ENCODE results near the gene SLC12A5.

Gene SLC12A5

GRCh38 chr20:46071573-46071972 lies 42.6 kb downstream of the SLC12A5 start:
- Histone ChIP-seq H3K4me3 (ENCODE audit: low read depth in 1 of 2, low read length in 2 of 2) (no peak overlapping the region), H3K27me3 (ENCODE audit: low read depth, low read length) (no peaks in the 10 kb centered on the region), H3K36me3 (ENCODE audit: control insufficient read depth in 1 of 2, insufficient read depth in 2 of 2, low read length in 2 of 2) (peaks cover 43 to 50% of the 10 kb centered on the region in 2 donors), H3K27ac (ENCODE audit: low read length) (no peak overlapping the region), H3K9me3 (ENCODE audit: control insufficient read depth in 1 of 2, low read length in 2 of 2) (no peaks in the 10 kb centered on the region), H3K4me1 (ENCODE audit: control insufficient read depth in 1 of 2, insufficient read depth in 2 of 2, low read length in 2 of 2) (no peaks in the 10 kb centered on the region)

DNA sequence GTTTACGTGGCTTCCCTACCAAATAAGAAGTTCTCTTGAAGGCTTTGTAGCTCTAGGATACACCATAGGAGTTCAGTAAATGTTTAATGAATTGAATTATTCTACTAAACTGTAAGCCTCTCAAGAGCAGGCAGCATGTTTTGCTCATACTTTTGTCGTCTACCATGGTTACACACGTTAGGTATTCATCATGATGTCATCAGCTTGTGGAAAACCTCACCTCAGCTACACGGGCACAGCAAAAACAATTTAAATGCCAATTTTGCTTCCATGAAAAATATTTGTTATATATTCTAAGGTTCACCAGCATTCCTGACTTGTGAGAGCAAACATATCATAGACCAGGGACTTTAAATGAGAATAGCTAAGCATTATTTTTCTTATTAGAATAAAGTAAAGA lies 44.0 kb downstream of the SLC12A5 start:
- no peak overlapping the region for H3K27ac ChIP-seq (ENCODE audit: low read length)
- no peaks in the 10 kb centered on the region for H3K9me3 ChIP-seq (ENCODE audit: control insufficient read depth in 1 of 2, low read length in 2 of 2)
- H3K4me1 ChIP-seq (ENCODE audit: control insufficient read depth in 1 of 2, insufficient read depth in 2 of 2, low read length in 2 of 2): no peaks in the 10 kb centered on the region
- H3K4me3 ChIP-seq (ENCODE audit: low read depth in 1 of 2, low read length in 2 of 2): no peak overlapping the region
- H3K27me3 ChIP-seq (ENCODE audit: low read depth, low read length): no peaks in the 10 kb centered on the region
- peaks cover 42% of the 10 kb centered on the region in 2 donors for H3K36me3 ChIP-seq (ENCODE audit: control insufficient read depth in 1 of 2, insufficient read depth in 2 of 2, low read length in 2 of 2)

- Histone ChIP-seq H3K4me1 (ENCODE audit: control insufficient read depth in 1 of 2, insufficient read depth in 2 of 2, low read length in 2 of 2) (no peaks in the 10 kb centered on the region), H3K27ac (ENCODE audit: low read length) (no peak overlapping the region), H3K36me3 (ENCODE audit: control insufficient read depth in 1 of 2, insufficient read depth in 2 of 2, low read length in 2 of 2) (peaks cover 42% of the 10 kb centered on the region in 2 donors), H3K9me3 (ENCODE audit: control insufficient read depth in 1 of 2, low read length in 2 of 2) (no peaks in the 10 kb centered on the region), H3K27me3 (ENCODE audit: low read depth, low read length) (no peaks in the 10 kb centered on the region), H3K4me3 (ENCODE audit: low read depth in 1 of 2, low read length in 2 of 2) (no peak overlapping the region)
Observed at GRCh38 chr20:46073443-46073842, 44.4 kb downstream of the SLC12A5 start.

DNA sequence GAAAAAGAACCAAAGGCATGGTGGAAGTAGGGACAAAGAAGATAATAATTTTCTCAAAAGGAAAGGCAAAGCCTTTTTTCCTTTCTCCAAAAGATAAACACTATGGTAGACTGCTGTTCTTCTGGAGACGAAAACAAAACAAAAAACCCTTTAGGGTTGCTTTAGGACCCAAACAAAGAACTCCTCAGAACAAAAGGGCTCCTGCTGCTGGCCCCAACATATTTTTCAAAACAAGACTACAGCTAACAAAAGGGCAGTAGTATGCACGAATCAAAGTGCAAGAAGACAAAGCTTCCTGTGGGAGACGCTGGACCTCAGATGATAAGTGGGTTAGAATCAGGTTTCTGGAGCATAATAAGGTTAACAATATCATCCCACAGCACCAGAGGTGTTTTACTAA lies 45.0 kb downstream of the SLC12A5 start:
- no peaks in the 10 kb centered on the region for H3K27me3 ChIP-seq (ENCODE audit: low read depth, low read length)
- no peak overlapping the region for H3K4me3 ChIP-seq (ENCODE audit: low read depth in 1 of 2, low read length in 2 of 2)
- H3K36me3 ChIP-seq (ENCODE audit: control insufficient read depth in 1 of 2, insufficient read depth in 2 of 2, low read length in 2 of 2): peaks cover 44 to 45% of the 10 kb centered on the region in 2 donors
- no peak overlapping the region for H3K27ac ChIP-seq (ENCODE audit: low read length)
- H3K4me1 ChIP-seq (ENCODE audit: control insufficient read depth in 1 of 2, insufficient read depth in 2 of 2, low read length in 2 of 2): no peaks in the 10 kb centered on the region
- H3K9me3 ChIP-seq (ENCODE audit: control insufficient read depth in 1 of 2, low read length in 2 of 2): no peaks in the 10 kb centered on the region

DNA sequence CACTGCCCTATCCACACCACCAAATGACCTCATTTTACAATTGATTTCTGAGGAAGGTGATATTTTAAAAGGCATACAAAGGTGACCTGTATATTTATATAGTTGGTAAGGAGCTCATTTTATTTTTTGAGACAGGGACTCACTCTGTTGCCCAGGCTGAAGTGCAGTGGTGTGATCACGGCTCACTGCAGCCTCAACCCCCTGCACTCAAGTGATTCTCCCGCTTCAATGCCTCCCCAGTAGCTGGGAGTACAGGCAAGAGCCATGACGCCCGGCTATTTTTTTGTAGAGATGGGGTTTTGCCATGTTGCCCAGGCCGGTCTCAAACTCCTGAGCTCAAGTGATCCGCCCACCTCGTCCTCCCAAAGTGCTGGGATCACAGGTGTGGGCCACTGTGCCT lies 47.8 kb downstream of the SLC12A5 start:
- Histone ChIP-seq H3K27me3 (ENCODE audit: low read depth, low read length) (no peaks in the 10 kb centered on the region), H3K4me3 (ENCODE audit: low read depth in 1 of 2, low read length in 2 of 2) (no peak overlapping the region), H3K9me3 (ENCODE audit: control insufficient read depth in 1 of 2, low read length in 2 of 2) (no peaks in the 10 kb centered on the region), H3K36me3 (ENCODE audit: control insufficient read depth in 1 of 2, insufficient read depth in 2 of 2, low read length in 2 of 2) (peaks cover 29 to 35% of the 10 kb centered on the region in 2 donors), H3K27ac (ENCODE audit: low read length) (no peak overlapping the region), H3K4me1 (ENCODE audit: control insufficient read depth in 1 of 2, insufficient read depth in 2 of 2, low read length in 2 of 2) (peaks cover 0 to 13% of the 10 kb centered on the region in 2 donors)

GRCh38 chr20:46077642-46078305 lies 48.8 kb downstream of the SLC12A5 start:
- H3K27me3 ChIP-seq (ENCODE audit: low read depth, low read length): no peaks in the 10 kb centered on the region

GRCh38 chr20:46078954-46079353 lies 49.9 kb downstream of the SLC12A5 start:
- Histone ChIP-seq H3K36me3 (ENCODE audit: control insufficient read depth in 1 of 2, insufficient read depth in 2 of 2, low read length in 2 of 2) (peaks cover 29 to 32% of the 10 kb centered on the region in 2 donors), H3K4me3 (ENCODE audit: low read depth in 1 of 2, low read length in 2 of 2) (no peak overlapping the region), H3K9me3 (ENCODE audit: control insufficient read depth in 1 of 2, low read length in 2 of 2) (no peaks in the 10 kb centered on the region), H3K27me3 (ENCODE audit: low read depth, low read length) (no peaks in the 10 kb centered on the region), H3K27ac (ENCODE audit: low read length) (no peak overlapping the region), H3K4me1 (ENCODE audit: control insufficient read depth in 1 of 2, insufficient read depth in 2 of 2, low read length in 2 of 2) (peaks cover 4 to 33% of the 10 kb centered on the region in 2 donors)

More at GRCh38 chr20:46077642-46078305, 48.8 kb downstream of the SLC12A5 start:
- H3K9me3 ChIP-seq (ENCODE audit: control insufficient read depth in 1 of 2, low read length in 2 of 2): no peaks in the 10 kb centered on the region
- H3K4me3 ChIP-seq (ENCODE audit: low read depth in 1 of 2, low read length in 2 of 2): no peak overlapping the region
- peaks cover 3 to 21% of the 10 kb centered on the region in 2 donors for H3K4me1 ChIP-seq (ENCODE audit: control insufficient read depth in 1 of 2, insufficient read depth in 2 of 2, low read length in 2 of 2)
- H3K36me3 ChIP-seq (ENCODE audit: control insufficient read depth in 1 of 2, insufficient read depth in 2 of 2, low read length in 2 of 2): peaks cover 29 to 35% of the 10 kb centered on the region in 2 donors
- no peak overlapping the region for H3K27ac ChIP-seq (ENCODE audit: low read length)

DNA sequence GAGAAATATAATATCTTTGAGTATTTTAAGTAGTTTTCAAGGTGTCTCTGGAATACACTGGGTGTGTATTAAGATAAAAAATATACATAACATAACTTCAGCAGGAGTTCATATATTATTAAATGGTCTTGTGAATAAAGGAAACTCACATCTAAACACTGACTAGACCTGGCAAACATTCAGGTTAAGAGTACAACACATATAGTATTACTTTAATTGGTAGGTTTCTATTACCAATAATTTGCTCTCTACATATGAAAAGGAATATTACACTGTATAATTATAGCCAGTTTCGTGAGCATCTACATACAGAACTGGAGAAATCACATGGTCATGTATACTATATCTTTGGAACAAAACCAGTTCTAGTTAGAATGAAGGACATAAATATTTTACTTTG lies 52.1 kb downstream of the SLC12A5 start:
- H3K36me3 ChIP-seq (ENCODE audit: control insufficient read depth in 1 of 2, insufficient read depth in 2 of 2, low read length in 2 of 2): peaks cover 12 to 17% of the 10 kb centered on the region in 2 donors
- H3K4me1 ChIP-seq (ENCODE audit: control insufficient read depth in 1 of 2, insufficient read depth in 2 of 2, low read length in 2 of 2): peaks cover 12 to 47% of the 10 kb centered on the region in 2 donors
- no peaks in the 10 kb centered on the region for H3K9me3 ChIP-seq (ENCODE audit: control insufficient read depth in 1 of 2, low read length in 2 of 2)
- H3K27me3 ChIP-seq (ENCODE audit: low read depth, low read length): no peaks in the 10 kb centered on the region
- H3K4me3 ChIP-seq (ENCODE audit: low read depth in 1 of 2, low read length in 2 of 2): no peak overlapping the region
- H3K27ac ChIP-seq (ENCODE audit: low read length): no peak overlapping the region

DNA sequence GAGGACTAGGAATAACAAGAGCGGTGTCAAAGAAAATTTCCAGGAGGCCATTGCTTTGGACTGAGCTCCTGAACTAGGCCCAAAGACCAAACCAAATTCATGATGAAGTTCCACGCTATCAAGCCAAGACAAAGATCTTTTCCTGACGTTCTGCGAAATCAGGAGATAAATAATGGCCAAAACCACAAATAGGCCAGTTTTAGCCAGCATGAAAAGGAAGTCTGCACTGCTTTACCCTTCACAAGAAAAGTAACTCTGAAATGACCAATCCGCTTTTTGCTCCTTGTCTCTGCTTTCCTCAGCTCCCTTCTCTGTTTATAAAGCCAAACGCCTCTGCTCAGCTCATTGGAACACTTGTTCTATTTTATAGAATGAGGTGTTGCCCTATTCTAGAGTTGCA lies 54.1 kb downstream of the SLC12A5 start:
- no peak overlapping the region for H3K27ac ChIP-seq (ENCODE audit: low read length)
- H3K4me1 ChIP-seq (ENCODE audit: control insufficient read depth in 1 of 2, insufficient read depth in 2 of 2, low read length in 2 of 2): peaks cover 18 to 65% of the 10 kb centered on the region in 2 donors
- peaks cover 9 to 11% of the 10 kb centered on the region in 2 donors for H3K36me3 ChIP-seq (ENCODE audit: control insufficient read depth in 1 of 2, insufficient read depth in 2 of 2, low read length in 2 of 2)
- no peaks in the 10 kb centered on the region for H3K27me3 ChIP-seq (ENCODE audit: low read depth, low read length)
- no peak overlapping the region for H3K4me3 ChIP-seq (ENCODE audit: low read depth in 1 of 2, low read length in 2 of 2)
- no peaks in the 10 kb centered on the region for H3K9me3 ChIP-seq (ENCODE audit: control insufficient read depth in 1 of 2, low read length in 2 of 2)

- peaks cover 23 to 70% of the 10 kb centered on the region in 2 donors for H3K4me1 ChIP-seq (ENCODE audit: control insufficient read depth in 1 of 2, insufficient read depth in 2 of 2, low read length in 2 of 2)
Observed at GRCh38 chr20:46083531-46084061, 54.6 kb downstream of the SLC12A5 start.

GRCh38 chr20:46084805-46085178 lies 55.8 kb downstream of the SLC12A5 start:
- Histone ChIP-seq H3K36me3 (ENCODE audit: control insufficient read depth in 1 of 2, insufficient read depth in 2 of 2, low read length in 2 of 2) (no peaks in the 10 kb centered on the region), H3K9me3 (ENCODE audit: control insufficient read depth in 1 of 2, low read length in 2 of 2) (no peaks in the 10 kb centered on the region), H3K27me3 (ENCODE audit: low read depth, low read length) (no peaks in the 10 kb centered on the region), H3K4me1 (ENCODE audit: control insufficient read depth in 1 of 2, insufficient read depth in 2 of 2, low read length in 2 of 2) (peaks cover 24 to 71% of the 10 kb centered on the region in 2 donors), H3K4me3 (ENCODE audit: low read depth in 1 of 2, low read length in 2 of 2) (no peak overlapping the region), H3K27ac (ENCODE audit: low read length) (no peak overlapping the region)

More at GRCh38 chr20:46083531-46084061, 54.6 kb downstream of the SLC12A5 start:
- Histone ChIP-seq H3K9me3 (ENCODE audit: control insufficient read depth in 1 of 2, low read length in 2 of 2) (no peaks in the 10 kb centered on the region), H3K27me3 (ENCODE audit: low read depth, low read length) (no peaks in the 10 kb centered on the region), H3K27ac (ENCODE audit: low read length) (no peak overlapping the region), H3K4me3 (ENCODE audit: low read depth in 1 of 2, low read length in 2 of 2) (no peak overlapping the region), H3K36me3 (ENCODE audit: control insufficient read depth in 1 of 2, insufficient read depth in 2 of 2, low read length in 2 of 2) (peaks cover 4 to 6% of the 10 kb centered on the region in 2 donors)

Measured in muscle layer of duodenum (tissue), 2 donors.